Activated gamma-delta T cell treated with Interleukin-2 at 50 U/mL for 16 hours (primary cell): ENCODE results near the gene CABLES1.
"Not testable (repeated sequence)": the region's sequence is repeated elsewhere in the genome, so short reads cannot be mapped to it uniquely, and the experiment has no call there.

Experiments
- DNase-seq: peaks from one replicate; pipeline ENCODE4 v3.0.0-alpha.2; 2020

CABLES1 gene

DNA sequence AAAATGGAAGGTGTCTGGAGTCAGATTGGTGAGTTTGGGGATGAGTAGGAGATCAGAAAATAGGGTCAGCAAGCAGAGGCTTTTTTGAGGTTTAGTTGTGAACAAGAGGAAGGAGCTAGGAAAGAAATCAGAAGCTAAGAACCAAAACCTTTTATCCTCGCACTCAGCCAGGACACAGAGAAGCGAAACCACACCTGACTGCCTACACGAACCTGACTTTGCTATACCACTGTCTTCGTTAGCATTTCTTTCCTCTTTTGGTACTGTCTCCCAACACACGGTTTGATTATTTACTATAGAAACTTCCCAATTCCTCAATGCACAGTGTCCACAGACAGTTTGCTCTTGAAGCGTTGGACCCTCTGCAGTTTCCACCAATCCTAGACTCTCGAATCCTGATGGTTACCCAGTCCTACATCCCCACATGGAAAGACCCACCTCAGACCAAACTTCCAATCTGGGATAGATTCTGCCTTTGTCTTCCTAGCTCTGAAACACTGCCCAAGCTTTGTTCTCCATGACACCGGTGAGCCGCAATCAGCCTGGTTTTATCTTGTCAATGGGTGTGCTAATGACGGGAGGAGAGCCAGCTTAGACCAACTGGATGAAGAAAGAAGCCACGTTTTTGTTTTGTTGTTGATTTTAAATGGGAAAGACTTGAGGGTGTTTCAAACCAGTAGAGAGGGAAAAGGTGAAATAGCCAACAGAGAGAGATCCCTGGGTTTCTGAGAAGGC is 137.4 kb downstream of the CABLES1 start:
- no peak for DNase-seq

DNA sequence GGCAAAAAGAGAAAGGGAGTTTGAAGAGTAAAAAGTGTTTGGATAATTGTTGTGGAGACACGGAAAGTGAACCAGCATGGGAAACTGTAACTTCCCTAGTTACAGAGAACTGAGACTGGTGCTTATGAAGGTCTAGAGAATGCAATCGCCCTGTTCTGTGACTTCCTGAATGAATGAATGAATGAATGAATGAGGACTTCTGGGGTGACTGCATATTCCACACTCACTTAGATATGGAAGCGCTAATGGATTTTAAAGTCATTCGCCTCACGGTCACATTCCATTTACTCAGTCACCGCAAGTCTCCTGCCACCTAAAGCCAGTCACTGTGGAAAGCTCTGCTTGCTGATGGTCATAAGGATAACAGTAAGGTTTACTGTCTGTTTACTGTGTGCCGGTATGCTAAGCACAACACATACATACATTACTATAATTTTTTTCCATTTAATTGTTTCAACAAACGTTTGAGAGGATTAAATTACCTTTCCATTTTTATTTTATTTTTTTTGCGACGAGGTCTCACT is 138.2 kb downstream of the CABLES1 start:
- no peak for DNase-seq

DNA sequence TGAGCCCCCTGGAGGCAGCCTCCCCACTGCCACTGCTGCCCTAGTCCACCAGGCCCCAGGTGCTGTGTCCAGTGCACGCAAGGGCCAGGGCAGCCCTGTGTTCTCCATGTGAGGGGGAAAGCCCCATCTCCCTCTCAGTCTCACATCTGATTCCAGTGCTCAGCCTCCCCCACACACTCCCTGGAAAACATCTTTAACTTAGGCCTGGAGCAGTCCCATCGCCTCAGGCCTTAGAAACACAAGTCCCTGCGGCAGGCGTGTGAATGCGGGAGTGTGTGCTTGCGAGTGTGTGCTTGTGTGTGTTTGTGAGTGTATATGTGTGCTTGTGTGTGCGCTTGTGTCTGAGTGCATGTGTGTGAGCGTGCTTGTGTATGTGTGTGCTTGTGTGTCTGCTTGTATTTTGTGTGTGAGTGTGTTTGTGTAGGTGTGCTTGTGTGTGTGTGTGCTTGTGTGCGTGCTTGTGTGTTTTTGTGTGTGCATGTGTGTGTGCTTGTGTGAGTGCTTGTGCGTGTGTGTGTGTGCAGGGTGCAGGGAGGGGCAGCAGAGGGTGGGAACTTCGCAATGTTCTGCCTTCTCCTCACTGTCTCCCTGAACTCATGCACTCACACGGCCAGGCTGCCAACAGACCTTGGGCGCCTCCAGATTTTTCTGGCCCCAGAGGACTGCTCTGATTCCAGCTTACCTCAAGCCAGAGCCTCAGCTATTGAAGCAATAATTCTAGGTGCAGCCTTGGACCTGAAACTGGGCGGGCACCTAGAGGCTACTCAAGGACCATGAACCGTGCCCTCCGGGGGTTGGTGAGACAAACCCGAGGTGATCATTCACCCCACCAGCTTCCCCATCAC is 139.6 kb downstream of the CABLES1 start:
- no peak for DNase-seq

DNA sequence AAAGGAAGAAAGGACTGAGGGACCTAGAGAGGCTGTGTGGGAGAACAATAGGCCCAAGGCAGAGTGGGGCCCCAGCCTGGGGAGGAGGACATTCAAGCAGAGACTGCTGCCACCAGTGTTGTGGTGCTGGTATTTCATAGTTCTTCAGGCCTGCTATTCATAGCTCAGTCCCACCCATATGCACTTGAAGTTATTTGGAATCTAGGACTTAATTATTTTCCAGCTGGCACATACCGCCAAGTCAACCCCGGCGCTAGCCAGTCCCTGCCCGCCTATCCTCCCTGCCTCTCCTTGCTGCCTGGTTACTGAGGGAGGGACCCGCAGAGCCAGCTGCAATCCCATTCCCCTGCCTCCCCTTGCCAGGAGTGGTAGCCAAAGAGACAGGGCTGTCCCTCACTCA is 141.2 kb downstream of the CABLES1 start:
- no peak for DNase-seq

DNA sequence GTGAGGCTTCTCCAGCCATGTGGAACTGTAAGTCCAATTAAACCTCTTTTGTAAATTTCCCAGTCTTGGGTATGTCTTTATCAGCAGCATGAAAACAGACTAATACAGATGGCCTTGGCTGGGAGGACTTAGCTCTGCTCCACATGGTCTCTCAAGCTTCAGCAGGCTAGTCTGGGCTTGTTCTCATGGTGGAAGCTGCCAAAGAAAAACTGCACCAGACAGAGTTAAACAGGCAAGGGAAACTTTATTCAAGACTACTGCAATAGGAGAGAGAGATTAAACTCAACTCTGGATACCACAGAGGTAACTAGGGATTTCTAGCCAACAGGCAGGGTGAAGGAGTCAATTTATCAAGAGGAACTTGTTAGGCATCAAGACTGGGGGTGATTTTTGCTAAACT is 142.1 kb downstream of the CABLES1 start:
- no peak for DNase-seq

DNA sequence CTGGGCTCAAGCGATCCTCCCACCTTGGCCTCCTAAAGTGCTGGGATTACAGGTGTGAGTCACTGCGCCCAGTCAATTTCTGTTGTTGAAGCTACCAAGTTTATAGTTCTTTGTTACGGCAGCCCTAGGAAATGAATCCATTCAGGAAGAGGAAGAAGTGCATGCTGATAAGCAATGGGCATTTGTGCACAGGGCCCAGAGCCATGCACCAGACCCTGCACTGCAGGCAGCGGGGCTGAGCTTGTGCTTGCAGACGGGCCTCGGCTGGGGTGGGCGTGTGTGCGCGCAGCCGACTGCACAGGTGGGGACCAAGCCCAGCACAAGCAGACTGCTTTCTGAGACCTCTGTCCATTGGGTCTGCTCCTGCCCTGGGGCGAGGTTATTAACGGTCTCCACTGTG is 144.6 kb downstream of the CABLES1 start:
- no peak for DNase-seq

DNA sequence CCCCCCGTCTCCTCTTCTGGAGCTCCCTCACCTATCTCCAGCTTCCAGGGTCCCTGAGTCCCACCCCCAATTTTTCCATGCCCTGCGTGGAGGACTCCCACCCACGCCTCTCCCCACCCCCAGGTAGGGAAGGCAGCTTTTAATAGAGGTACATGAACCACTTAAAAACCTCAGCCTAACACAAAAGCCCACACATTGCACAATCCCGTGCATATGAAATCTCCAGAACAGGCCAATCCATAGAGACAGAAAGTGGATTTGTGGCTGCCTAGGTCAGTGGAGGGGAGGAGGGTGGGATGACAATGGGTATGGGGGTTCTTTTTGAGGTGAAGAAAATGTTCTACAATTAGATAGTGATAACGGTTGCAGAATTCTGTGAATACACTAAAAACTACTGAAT is 145.6 kb downstream of the CABLES1 start:
- no peak for DNase-seq

DNA sequence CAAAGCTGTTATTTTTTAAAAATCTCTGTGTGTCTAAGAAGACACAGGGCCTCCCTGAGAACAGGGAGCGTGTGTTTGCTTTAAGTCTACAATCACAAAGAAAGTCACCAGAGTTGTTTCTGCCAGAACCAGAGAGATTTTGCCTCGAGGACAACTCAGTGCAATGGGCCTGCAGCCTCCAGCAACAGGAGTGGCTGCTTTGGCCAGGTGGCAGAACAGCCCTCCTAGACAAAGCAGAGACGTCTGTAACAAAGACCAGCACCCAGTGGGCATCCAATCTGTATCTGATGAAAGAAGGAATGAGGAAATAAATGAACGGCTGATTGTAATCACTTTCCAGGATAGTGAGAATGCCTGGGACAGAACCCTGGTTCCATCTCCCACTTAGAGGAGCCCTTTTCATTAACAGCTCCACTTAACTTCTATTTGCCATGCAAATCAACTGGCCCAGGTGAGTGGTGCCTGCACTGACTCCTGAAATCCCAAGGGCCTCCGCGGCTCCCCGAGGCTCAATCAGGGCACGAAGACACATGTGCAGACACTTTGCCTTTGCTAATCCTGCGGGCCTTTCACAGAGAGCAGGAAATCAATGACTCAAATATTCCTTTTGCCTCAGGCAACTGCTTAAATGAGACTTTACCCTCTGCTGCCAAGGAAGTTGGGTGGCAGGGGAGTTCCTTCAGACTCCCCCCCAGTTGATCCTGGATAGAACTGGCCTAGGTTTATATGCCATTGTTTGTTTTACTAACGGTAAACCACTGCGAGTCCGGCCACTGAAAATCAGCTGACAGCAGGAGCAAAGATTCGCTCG is 146.5 kb downstream of the CABLES1 start:
- no peak for DNase-seq

DNA sequence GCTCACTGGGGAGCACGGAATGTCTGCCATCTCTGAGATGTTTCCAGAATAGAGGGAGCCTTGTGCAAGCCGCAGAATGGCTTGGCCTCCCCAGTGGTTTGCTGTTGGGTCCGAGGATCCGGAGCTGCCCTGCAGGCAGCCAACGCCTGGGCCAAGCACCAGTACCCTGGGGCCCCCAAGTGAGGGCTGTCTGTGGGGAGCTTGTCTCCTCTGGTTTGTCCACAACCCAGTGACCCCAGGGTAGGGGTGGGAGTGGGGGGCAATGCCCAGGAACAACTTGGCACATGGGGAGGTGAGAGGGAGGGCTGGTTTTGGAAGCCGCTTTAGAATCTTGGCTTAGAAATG is 147.1 kb downstream of the CABLES1 start:
- no peak for DNase-seq

DNA sequence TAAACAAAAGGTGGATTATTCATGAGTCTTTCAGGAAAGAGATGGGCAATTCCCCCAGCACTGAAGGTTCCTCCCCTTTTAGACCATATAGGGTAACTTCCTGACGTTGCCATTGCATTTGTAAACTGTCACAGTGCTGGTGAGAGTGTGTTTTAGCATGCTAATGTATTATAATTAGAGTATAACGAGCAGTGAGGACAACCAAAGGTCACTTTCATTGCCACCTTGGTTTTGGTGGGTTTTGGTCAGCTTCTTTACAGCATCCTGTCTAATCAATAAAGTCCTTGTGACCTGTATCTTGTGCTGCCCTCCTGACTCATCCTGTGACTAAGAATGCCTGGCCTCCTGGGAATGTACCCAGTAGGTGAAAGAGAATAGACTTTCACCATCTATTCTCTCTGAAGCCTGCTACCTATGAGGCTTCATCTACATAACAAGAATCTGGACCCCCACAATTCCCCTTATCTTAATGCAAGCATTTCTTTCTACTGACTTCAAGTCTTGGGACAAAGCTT is 148.7 kb downstream of the CABLES1 start:
- no peak for DNase-seq

DNA sequence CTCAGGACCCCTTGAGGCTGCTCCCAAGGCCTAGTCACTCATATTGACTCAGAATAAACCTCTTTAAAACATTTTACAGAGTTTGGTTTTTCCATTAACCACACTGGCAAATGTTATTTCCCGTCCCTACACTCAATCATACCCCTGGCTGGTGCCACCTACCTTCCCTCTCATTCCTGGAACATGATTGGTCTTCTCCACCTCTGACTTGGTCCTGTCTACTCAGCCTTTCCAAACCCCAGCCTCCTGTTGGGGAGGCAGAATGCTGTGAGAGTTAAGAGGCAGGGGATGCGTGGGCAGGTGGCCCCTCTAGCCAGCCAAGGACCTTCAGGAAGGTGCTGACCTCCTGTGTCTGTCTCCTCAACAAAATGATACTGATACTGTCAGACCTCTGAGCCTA is 149.3 kb downstream of the CABLES1 start:
- no peak for DNase-seq

DNA sequence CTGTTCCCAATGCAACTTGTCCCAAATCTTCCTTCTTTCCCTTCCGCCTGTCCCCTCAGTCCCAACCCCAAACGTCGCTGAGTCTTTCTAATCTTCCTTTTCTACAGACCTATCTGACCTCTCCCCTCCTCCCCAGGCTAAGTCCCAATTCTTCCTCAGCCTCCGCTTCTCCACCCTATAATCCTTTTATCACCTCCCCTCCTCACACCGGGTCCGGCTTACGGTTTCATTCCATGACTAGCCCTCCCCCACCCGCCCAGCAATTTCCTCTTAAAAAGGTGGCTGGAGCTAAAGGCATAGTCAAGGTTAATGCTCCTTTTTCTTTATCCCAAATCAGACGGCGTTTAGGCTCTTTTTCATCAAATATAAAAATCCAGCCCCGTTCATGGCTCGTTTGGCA is 150.3 kb downstream of the CABLES1 start:
- not testable (repeated sequence) for DNase-seq

DNA sequence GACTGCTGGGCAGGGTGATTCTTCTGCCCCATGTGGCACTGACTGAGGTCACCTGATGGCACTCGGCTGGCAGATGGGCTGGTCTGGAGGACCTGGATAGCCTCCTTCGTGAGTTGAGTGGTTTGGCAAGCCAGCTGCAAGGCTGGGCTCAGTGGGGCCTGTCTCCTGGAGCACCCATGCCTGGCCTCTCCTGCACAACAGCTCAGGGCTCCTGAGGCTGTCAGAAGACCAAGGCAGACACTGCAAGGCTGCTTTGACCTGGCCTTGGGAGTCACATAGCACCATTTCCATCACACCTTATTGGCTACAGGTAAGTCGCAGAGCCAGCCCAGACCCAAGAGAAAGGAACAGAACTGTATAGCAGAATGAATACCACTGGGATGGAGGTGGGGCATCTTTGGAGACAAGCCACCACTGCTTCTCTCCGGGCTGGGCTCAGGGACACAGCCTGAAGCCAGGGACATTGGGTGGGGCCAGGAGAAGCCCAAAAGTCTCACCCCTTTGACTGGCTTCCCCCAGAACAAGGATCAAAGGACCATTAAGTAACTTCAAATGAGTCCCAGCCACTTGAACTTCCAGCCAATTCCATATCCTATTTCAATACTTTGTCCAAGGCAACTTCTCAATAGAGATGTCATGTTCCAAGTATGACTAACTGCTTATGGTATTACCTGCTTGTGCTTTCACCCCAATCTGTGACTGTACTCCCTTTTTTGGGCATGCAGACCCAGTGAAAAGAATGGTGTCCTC is 156.3 kb downstream of the CABLES1 start:
- no peak for DNase-seq

DNA sequence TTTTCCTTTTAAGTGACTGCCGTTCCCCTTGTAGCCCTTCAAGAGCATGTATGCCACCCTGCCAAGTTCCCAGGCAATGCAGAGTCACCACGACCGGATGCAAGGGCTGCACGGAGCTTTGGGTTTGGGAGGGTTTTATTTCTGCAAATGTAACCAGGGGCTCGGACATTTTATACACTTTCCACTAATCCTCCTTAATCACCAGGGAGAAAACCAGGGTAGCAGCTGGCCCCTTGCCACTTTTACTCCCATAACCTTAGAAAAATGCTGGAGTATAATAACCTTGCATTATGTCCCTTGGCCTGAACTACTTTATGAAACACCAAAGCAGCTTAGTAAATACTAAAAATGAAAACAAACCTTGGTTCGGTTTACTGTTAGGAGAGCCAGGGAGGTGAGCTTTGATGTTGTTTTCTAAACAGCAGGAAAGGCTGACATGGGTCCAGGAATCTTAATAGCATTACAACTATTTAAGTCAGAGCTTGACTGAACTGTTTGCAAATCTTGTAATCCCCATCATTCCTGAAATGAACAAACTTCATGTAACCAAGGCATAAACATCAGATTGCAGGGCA is 165.0 kb downstream of the CABLES1 start:
- no peak for DNase-seq

DNA sequence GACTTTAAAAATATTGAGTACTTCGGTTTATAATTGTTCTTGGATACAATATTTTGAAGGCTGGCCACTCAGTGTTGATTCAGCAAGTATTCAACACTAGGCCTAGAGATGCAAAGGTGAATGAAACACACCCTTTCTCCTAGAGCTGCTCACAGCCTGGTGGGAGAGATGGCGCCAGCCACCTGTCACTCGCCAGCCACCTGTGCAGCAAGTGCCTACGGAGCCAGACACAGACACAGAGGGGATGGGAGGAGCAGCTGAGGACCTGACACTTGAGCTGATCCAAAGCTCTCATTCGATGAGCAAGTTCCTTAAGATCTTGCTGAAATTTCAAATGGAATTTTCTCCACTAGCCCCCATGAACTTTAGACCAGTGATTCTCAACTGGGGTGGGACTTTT is 166.7 kb downstream of the CABLES1 start:
- no peak for DNase-seq

DNA sequence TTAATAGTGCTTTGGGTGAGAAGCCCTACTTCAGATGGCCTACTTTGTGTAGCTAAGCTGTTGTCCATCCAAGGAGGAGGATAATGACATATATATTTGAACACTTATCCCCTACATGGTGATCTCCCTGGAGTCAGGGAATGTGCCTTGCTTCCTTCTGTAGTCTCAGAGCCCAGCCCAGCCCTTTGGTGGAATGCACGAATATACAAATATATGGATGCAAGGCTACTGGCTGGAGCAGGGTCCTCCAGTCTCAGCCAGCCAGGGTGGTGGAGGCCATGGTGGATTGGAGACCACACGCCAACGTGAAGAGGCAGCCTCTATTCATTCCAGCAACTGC is 167.2 kb downstream of the CABLES1 start:
- no peak for DNase-seq

DNA sequence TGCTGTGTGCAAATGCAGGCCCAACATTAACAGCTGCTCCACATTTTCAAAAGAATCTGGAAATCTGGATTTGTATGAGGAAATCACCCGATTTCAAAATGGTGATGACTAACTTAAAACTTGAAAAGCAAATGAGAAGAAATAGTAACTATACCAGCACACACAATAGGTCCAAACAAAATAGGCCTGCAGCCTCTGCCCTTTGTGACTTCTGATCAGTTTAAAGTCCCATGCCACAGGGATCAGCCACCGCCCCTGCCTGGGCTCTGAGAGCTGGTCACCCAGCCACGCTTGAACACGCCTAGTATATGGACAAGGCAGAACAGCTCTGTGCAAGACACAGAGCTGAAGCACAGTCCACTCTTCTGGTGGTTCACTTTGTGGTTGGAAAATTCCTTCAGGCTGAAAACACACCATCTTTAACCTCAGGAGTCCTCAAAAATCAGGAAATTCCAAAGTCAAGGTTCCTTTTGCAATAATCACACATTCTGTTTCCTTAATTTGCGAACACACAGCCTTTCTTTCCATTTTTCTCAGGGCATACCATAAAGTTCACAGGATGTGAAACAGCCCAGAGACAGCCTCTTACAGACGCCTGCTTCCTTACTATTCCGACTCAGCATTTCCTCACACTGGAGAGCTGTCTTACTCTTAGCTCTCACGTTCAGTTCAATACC is 167.7 kb downstream of the CABLES1 start:
- DNase-seq, result no peak

DNA sequence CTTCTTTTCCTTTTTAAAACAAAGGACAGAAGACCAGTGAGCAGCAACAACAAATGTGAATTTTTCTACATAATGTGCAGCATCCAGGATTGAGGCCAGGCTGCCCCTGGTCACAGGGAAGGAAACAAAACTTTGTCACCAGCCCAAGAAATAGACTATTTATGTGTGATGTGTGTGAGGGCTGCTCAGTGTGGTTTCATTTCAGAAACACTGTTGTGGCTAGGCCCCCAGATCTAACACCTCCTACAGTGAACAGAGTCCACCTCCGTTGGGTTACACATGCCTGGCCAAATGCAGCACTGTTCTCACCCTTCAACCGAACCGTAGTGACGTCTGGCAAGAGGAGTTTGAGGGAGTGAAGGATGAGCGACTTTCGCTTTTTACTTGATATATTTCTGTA is 171.5 kb downstream of the CABLES1 start:
- peak; percentile 46 for DNase-seq

DNA sequence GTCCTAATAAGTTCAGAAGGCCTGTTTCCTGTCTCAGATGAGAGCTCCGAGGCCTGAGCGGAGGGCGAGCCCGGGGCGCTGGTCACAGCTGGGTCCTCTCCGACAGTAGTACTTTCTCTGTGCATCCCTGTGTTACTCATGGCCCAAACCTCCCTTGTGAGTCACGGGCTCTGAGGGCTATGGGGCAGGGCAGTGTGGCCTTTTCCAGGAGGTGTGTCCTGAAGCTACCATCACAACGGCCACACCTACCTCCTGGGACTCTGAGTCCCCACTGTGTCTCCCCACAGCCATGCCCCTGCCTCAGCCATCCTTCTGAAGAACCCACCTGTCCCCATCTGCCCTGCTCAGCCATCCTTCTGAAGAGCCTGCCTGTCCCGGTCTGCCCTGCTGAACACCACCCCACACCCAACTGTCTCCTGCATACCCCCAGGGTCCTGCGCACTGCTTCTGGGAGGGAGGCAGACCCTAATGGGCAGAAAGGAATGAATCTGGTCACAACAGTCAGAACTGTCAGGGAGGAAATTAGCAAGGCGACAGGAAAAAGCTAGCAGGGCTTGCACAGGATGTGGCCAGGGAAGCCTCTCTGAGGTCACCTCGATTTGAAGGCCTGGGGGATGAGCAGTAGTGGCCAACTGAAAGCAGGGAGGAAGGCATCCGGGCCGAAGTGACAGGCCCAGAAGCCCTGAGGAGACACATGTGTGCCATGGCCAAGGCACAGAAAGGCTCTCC is 172.4 kb downstream of the CABLES1 start:
- DNase-seq, result no peak
